SU-DHL-6 (cell line): ENCODE measurements around the gene NAV2.

Experiments used
- EZH2phosphoT487 ChIP-seq: fragments of 200-600 bp; sonication (generic), shearing (Covaris generic); conservative IDR thresholded peaks from 2 replicates; pipeline ENCODE4 v1.6.1; 2018; ENCODE audit warnings: mild to moderate bottlenecking, antibody characterized with exemption, low read length, moderate library complexity, mixed read lengths
- TF ChIP-seq, protein P1 (sequence below): fragments of 200-600 bp; sonication (generic); IDR thresholded peaks from one replicate; pipeline ENCODE4 v1.5.1; 2017; ENCODE audit warnings: antibody characterized with exemption, mild to moderate bottlenecking, low read length, moderate library complexity; ENCODE audit not compliant: insufficient read depth, poor library complexity, severe bottlenecking

DNA sequence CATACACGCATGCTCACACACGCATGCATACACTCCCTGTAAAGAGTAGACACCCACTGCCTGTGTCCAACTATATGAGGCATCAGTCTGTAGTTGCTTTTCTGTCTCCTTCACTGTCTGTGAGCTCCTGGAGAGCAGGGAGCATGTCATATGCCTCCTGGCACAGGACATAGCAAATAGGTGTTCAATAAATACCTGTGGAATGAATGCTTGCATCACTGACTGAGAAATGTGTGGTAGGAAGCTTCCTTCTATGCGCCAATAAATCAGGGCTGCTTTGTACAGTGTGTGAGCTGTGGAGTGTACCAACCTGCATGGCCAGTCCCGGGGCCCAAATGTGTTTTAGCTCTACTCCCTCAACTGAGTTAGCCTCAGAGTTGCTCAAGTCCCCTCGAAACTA, 37.2 kb upstream of the NAV2 start:
- TF ChIP-seq, protein P1, sequence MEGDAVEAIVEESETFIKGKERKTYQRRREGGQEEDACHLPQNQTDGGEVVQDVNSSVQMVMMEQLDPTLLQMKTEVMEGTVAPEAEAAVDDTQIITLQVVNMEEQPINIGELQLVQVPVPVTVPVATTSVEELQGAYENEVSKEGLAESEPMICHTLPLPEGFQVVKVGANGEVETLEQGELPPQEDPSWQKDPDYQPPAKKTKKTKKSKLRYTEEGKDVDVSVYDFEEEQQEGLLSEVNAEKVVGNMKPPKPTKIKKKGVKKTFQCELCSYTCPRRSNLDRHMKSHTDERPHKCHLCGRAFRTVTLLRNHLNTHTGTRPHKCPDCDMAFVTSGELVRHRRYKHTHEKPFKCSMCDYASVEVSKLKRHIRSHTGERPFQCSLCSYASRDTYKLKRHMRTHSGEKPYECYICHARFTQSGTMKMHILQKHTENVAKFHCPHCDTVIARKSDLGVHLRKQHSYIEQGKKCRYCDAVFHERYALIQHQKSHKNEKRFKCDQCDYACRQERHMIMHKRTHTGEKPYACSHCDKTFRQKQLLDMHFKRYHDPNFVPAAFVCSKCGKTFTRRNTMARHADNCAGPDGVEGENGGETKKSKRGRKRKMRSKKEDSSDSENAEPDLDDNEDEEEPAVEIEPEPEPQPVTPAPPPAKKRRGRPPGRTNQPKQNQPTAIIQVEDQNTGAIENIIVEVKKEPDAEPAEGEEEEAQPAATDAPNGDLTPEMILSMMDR: no peak
- no peak for TF ChIP-seq EZH2phosphoT487
